T-cell (primary cell): ENCODE results near the gene FBXL15. TPM values are rescaled to one million over a fixed set of nuclear protein-coding genes. Genes with fewer than 3 reads are reported as not detected.

Experiments used
- ATAC-seq, 4 experiments: fragments of 200-7000 bp in 3 of 4; fragments of 150-1000 bp in 1 of 4; cut with Tn5 transposase; replicated peaks in 1 of 4; 1 replicate in 3 of 4; 2 replicates in 1 of 4; pipeline ENCODE4 v1.10.0; 2021; ENCODE audit warnings: moderate library complexity in 3 of 4, mild to moderate bottlenecking in 2 of 4, moderate number of reproducible peaks in 1 of 4
- CTCF ChIA-PET, 2 donors: fragments of 300-600 bp; sonication (Branson Sonifier 250); formaldehyde crosslinking; loops; one replicate each; lab custom pipeline; 2022; ENCODE audit warnings: antibody characterized with exemption in 2 of 2; lab: Charles Lee
- POLR2A ChIA-PET, 2 donors: fragments of 300-600 bp; sonication (Branson Sonifier 250); formaldehyde crosslinking; loops; one replicate each; lab custom pipeline; 2022; ENCODE audit warnings: antibody characterized with exemption in 2 of 2; lab: Charles Lee
- DNase-seq, 35 experiments: peaks; one replicate each; pipeline versions ENCODE4 v3.0.0 to v3.0.0-alpha.2; 2013 to 2023
- H3K27ac ChIP-seq: one replicate; pipeline ENCODE4 v1.5.1; 2013; ENCODE audit warnings: low read length
- H3K27me3 ChIP-seq, 2 experiments: replicated peaks in 1 of 2; 1 replicate in 1 of 2; 2 replicates in 1 of 2; pipeline versions ENCODE4 v1.6.1 to v1.7.0; 2013; ENCODE audit warnings: low read length in 1 of 2, mixed read lengths in 1 of 2; ENCODE audit not compliant: control insufficient read depth in 2 of 2, insufficient read depth in 2 of 2; ENCODE audit errors: extremely low read depth in 1 of 2
- H3K36me3 ChIP-seq, 2 donors: 1 replicate in 1 of 2; 2 replicates in 1 of 2; pipeline versions ENCODE4 v1.6.1 to v1.7.0; 2013; ENCODE audit warnings: low read length in 1 of 2; ENCODE audit not compliant: control insufficient read depth in 2 of 2, insufficient read depth in 1 of 2; ENCODE audit errors: extremely low read depth in 1 of 2
- H3K4me1 ChIP-seq, 2 experiments: 1 replicate in 1 of 2; 2 replicates in 1 of 2; pipeline versions ENCODE4 v1.6.1 to v1.7.0; 2013; ENCODE audit warnings: low read length in 2 of 2, mixed read lengths in 1 of 2; ENCODE audit not compliant: insufficient read depth in 2 of 2, control insufficient read depth in 1 of 2; ENCODE audit errors: extremely low read depth in 1 of 2
- H3K4me3 ChIP-seq, 2 donors: 1 replicate in 1 of 2; 2 replicates in 1 of 2; pipeline versions ENCODE4 v1.5.1 to v1.7.0; 2013; ENCODE audit warnings: mild to moderate bottlenecking in 2 of 2, low read length in 1 of 2, moderate library complexity in 1 of 2; ENCODE audit not compliant: control insufficient read depth in 1 of 2; ENCODE audit errors: extremely low read depth in 1 of 2
- H3K9me3 ChIP-seq: 2 replicates; pipeline ENCODE4 v1.7.0; 2013
- H3K27ac Mint-ChIP-seq, 2 donors: one replicate each; pipeline ENCODE4 v1.8.0; 2020 to 2021; ENCODE audit warnings: mild to moderate bottlenecking in 2 of 2, mixed read lengths in 2 of 2
- H3K27me3 Mint-ChIP-seq, 2 donors: one replicate each; pipeline ENCODE4 v1.8.0; 2021 to 2022; ENCODE audit warnings: mixed read lengths in 2 of 2
- H3K36me3 Mint-ChIP-seq: one replicate; pipeline ENCODE4 v1.8.0; 2021; ENCODE audit warnings: mixed read lengths
- H3K4me1 Mint-ChIP-seq, 3 donors: one replicate each; pipeline ENCODE4 v1.8.0; 2020 to 2022; ENCODE audit warnings: mixed read lengths in 3 of 3, mild to moderate bottlenecking in 1 of 3
- H3K4me3 Mint-ChIP-seq, 3 donors: one replicate each; pipeline ENCODE4 v1.8.0; 2020 to 2022; ENCODE audit warnings: mild to moderate bottlenecking in 3 of 3, mixed read lengths in 3 of 3, moderate library complexity in 3 of 3
- H3K9me3 Mint-ChIP-seq, 3 donors: one replicate each; pipeline ENCODE4 v1.8.0; 2020 to 2022; ENCODE audit warnings: mixed read lengths in 3 of 3
- WGBS: methylation state at CpG from one replicate; pipeline ENCODE4 v1.1.5; 2013; ENCODE audit warnings: missing lambda C conversion rate; ENCODE audit not compliant: insufficient coverage; 5-methylcytosine and 5-hydroxymethylcytosine counted together
- total RNA-seq, 35 experiments: library from RNA in 6 of 35; stranded (reverse) in 6 of 35; fragments of 120-200 nt in 1 of 35; gene quantifications; one replicate each; pipeline versions ENCODE4 v1.2.1 to v1.2.4 and lab custom pipeline; 2013 to 2026

The FBXL15 gene
- total RNA-seq, 5 donors from 2014 or later (not counting 1 experiment from before 2014, with no cell fraction given), result 13.3 to 30.4 (median 23.7) TPM

GRCh38 chr10:102396730-102397151, 23.9 kb upstream of the FBXL15 start:
- H3K36me3 Mint-ChIP-seq, result peaks cover 22% of the 10 kb centered on the region
- H3K27me3 Mint-ChIP-seq, result no peaks in the 10 kb centered on the region
- peak overlapping the region; percentile 89 to 93 for H3K27ac Mint-ChIP-seq
- Histone ChIP-seq H3K27ac (peak overlapping the region; percentile 99), H3K4me1 (peaks cover 12 to 66% of the 10 kb centered on the region in 2 experiments), H3K36me3 (peaks cover 10 to 45% of the 10 kb centered on the region in 2 donors), H3K27me3 (no peaks in the 10 kb centered on the region), H3K4me3 (peak overlapping the region; percentile 81 to 94), H3K9me3 (no peaks in the 10 kb centered on the region)
- DNase-seq (no peak), ATAC-seq (no peak)
- H3K4me3 Mint-ChIP-seq, result peak overlapping the region; percentile 86 to 96 (median 89)
- peaks cover 49 to 51% (median 49%) of the 10 kb centered on the region in 3 donors for H3K4me1 Mint-ChIP-seq
- ChIA-PET CTCF (interaction anchor here in 1 of 2 donors (0.6 to 0.7 kb wide), 2 partner anchors 12 to 80 kb away, joined by 3 to 6 read pairs; no protein-coding TSS in a partner anchor), POLR2A (interaction anchor here (0.7 to 1.1 kb wide), 3 partner anchors 9 to 253 kb away, joined by 3 to 4 read pairs (median 3); no protein-coding TSS in a partner anchor)
- 89% methylated on average over 8 of the region's 12 CpGs for WGBS
- no peaks in the 10 kb centered on the region for H3K9me3 Mint-ChIP-seq

DNA sequence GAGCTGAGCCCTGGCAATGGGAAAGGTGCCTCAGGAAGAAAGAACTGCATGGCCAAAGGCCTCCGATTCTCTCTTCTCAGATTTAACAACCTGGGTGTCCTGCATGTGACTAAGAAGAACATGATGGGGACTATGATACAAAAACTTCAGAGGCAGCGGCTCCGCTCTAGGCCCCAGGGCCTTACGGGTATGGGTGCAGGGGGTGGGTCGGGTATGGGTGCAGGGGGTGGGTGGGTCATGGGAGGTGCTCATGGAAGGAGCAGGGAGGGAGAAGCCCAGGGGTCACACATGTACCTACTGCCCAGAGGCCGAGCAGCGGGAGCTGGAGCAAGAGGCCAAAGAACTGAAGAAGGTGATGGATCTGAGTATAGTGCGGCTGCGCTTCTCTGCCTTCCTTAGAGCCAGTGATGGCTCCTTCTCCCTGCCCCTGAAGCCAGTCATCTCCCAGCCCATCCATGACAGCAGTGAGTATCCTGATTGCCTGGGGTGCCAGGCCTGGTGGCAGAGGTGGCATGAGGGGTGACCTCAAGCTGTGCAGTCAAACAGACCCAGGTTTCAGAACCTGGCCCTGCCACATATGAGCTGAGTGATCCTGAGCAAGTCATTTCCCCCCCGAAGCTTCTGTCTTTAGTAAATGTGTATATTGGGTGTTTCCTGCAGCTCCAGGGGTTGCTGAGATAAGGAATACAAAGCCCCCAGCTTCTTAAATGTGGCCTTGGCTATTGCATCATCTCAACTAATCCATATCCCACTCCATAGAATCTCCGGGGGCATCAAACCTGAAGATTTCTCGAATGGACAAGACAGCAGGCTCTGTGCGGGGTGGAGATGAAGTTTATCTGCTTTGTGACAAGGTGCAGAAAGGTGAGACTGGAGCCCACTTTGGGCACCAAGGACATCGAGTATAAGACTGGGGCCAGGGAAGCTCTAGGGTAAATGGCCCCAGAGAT, 23.1 kb upstream of the FBXL15 start:
- Histone ChIP-seq H3K36me3 (peaks cover 10 to 52% of the 10 kb centered on the region in 2 donors), H3K4me1 (peaks cover 12 to 66% of the 10 kb centered on the region in 2 experiments), H3K4me3 (no peak overlapping the region), H3K27me3 (no peaks in the 10 kb centered on the region), H3K9me3 (no peaks in the 10 kb centered on the region), H3K27ac (peak overlapping the region; percentile 99)
- peaks cover 49 to 51% (median 49%) of the 10 kb centered on the region in 3 donors for H3K4me1 Mint-ChIP-seq
- peak overlapping the region; percentile 86 to 96 (median 89) for H3K4me3 Mint-ChIP-seq
- peak overlapping the region; percentile 89 to 93 for H3K27ac Mint-ChIP-seq
- CTCF ChIA-PET, result interaction anchor here in 1 of 2 donors (0.6 to 2.6 kb wide), 4 partner anchors 14 to 167 kb away, joined by 3 to 15 read pairs (median 3); partner anchors contain the start of gene ACTR1A
- DNase-seq, result no peak
- H3K36me3 Mint-ChIP-seq, result peaks cover 22% of the 10 kb centered on the region
- POLR2A ChIA-PET, result interaction anchor here (0.7 to 1.8 kb wide), 5 partner anchors 10 to 157 kb away, joined by 3 to 4 read pairs (median 3); no protein-coding TSS in a partner anchor
- no peaks in the 10 kb centered on the region for H3K9me3 Mint-ChIP-seq
- no peaks in the 10 kb centered on the region for H3K27me3 Mint-ChIP-seq
- ATAC-seq, result no peak
- WGBS, result 99% methylated on average over 8 of the region's 14 CpGs

- Histone ChIP-seq H3K27ac (peak overlapping the region; percentile 70), H3K9me3 (no peaks in the 10 kb centered on the region), H3K27me3 (no peaks in the 10 kb centered on the region), H3K4me3 (no peak overlapping the region), H3K36me3 (peaks cover 14 to 53% of the 10 kb centered on the region in 2 donors), H3K4me1 (peaks cover 12 to 63% of the 10 kb centered on the region in 2 experiments)
- H3K4me3 Mint-ChIP-seq, result peak overlapping the region; percentile 47 to 96 (median 68)
- peak overlapping the region; percentile 72 to 75 for H3K27ac Mint-ChIP-seq
- 92% methylated on average over 8 of the region's 21 CpGs for WGBS
- ChIA-PET POLR2A (interaction anchor here (0.5 to 1.8 kb wide), 6 partner anchors 8 to 158 kb away, joined by 3 to 8 read pairs (median 4); no protein-coding TSS in a partner anchor), CTCF (interaction anchor here (0.5 to 2.6 kb wide), 14 partner anchors 10 to 314 kb away, joined by 3 to 15 read pairs (median 4); partner anchors contain the start of genes ACTR1A (in 1 of the 2), GBF1 (in 1 of the 2) and PITX3 (in 1 of the 2))
- no peak for ATAC-seq
- H3K36me3 Mint-ChIP-seq, result peaks cover 22% of the 10 kb centered on the region
- H3K9me3 Mint-ChIP-seq, result no peaks in the 10 kb centered on the region
- no peaks in the 10 kb centered on the region for H3K27me3 Mint-ChIP-seq
- peaks cover 43 to 45% (median 45%) of the 10 kb centered on the region in 3 donors for H3K4me1 Mint-ChIP-seq
- DNase-seq, result peak in 1 of 35 experiments; percentile 29
Measured at GRCh38 chr10:102398172-102399020, 22.2 kb upstream of the FBXL15 start.

GRCh38 chr10:102399217-102400021, 21.2 kb upstream of the FBXL15 start:
- H3K36me3 ChIP-seq, result peaks cover 14 to 53% of the 10 kb centered on the region in 2 donors
- CTCF ChIA-PET, result interaction anchor here in 1 of 2 donors (0.6 to 2.6 kb wide), 12 partner anchors 11 to 277 kb away, joined by 3 to 15 read pairs (median 4); partner anchors contain the start of genes ACTR1A, GBF1 and PITX3
- H3K36me3 Mint-ChIP-seq, result peaks cover 22% of the 10 kb centered on the region
- WGBS, result under 1% methylated on average over 63 of the region's 72 CpGs
- no peaks in the 10 kb centered on the region for H3K9me3 ChIP-seq
- H3K4me3 ChIP-seq, result peak overlapping the region; percentile 27 to 42
- H3K4me3 Mint-ChIP-seq, result peak overlapping the region; percentile 58 to 96 (median 68)
- no peaks in the 10 kb centered on the region for H3K9me3 Mint-ChIP-seq
- H3K27ac Mint-ChIP-seq, result peak overlapping the region; percentile 61 to 80
- peaks cover 38 to 42% (median 41%) of the 10 kb centered on the region in 3 donors for H3K4me1 Mint-ChIP-seq
- peak; percentile 43 to 70 (median 66) for ATAC-seq
- peaks cover 12 to 62% of the 10 kb centered on the region in 2 experiments for H3K4me1 ChIP-seq
- POLR2A ChIA-PET, result interaction anchor here (0.6 to 1.8 kb wide), 4 partner anchors 7 to 99 kb away, joined by 3 to 8 read pairs (median 4); no protein-coding TSS in a partner anchor
- no peaks in the 10 kb centered on the region for H3K27me3 Mint-ChIP-seq
- H3K27me3 ChIP-seq, result no peaks in the 10 kb centered on the region
- H3K27ac ChIP-seq, result peak overlapping the region; percentile 70
- DNase-seq, result peak; percentile 71 to 96 (median 84)

DNA sequence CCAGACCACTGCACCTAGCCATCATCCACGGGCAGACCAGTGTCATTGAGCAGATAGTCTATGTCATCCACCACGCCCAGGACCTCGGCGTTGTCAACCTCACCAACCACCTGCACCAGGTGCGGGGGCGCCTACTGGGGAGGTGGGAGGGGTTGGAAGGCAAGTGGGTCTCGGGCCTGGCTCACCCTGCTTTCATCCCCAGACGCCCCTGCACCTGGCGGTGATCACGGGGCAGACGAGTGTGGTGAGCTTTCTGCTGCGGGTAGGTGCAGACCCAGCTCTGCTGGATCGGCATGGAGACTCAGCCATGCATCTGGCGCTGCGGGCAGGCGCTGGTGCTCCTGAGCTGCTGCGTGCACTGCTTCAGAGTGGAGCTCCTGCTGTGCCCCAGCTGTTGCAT, 20.6 kb upstream of the FBXL15 start:
- Histone ChIP-seq H3K36me3 (peaks cover 14 to 53% of the 10 kb centered on the region in 2 donors), H3K4me1 (peaks cover 12 to 55% of the 10 kb centered on the region in 2 experiments), H3K27me3 (no peaks in the 10 kb centered on the region), H3K9me3 (no peaks in the 10 kb centered on the region), H3K4me3 (peak overlapping the region in 1 of 2 donors; percentile 27), H3K27ac (peak overlapping the region; percentile 70)
- peak overlapping the region in 2 of 3 donors; percentile 67 to 96 for H3K4me3 Mint-ChIP-seq
- peak overlapping the region in 1 of 2 donors; percentile 80 for H3K27ac Mint-ChIP-seq
- H3K4me1 Mint-ChIP-seq, result peaks cover 34 to 42% (median 41%) of the 10 kb centered on the region in 3 donors
- DNase-seq, result peak in 2 of 35 experiments; percentile 12 to 18
- ChIA-PET POLR2A (no interaction called here), CTCF (interaction anchor here (0.7 to 1.4 kb wide), 5 partner anchors 12 to 184 kb away, joined by 3 to 8 read pairs (median 6); no protein-coding TSS in a partner anchor)
- H3K27me3 Mint-ChIP-seq, result no peaks in the 10 kb centered on the region
- H3K36me3 Mint-ChIP-seq, result peaks cover 22% of the 10 kb centered on the region
- H3K9me3 Mint-ChIP-seq, result no peaks in the 10 kb centered on the region
- ATAC-seq, result no peak
- 91% methylated on average over 10 of the region's 17 CpGs for WGBS
